ENCODE data around the gene KCNMA1. TPM values are rescaled to one million over a fixed set of nuclear protein-coding genes. Genes with fewer than 3 reads are reported as not detected.

The KCNMA1 gene
- total and polyA plus RNA-seq, 9 of the 15 experiments (the other 6 are each of a cell fraction or from before 2014, with no cell fraction given) = 0.01 to 0.95 (median 0.15) TPM; not detected in 4

DNA sequence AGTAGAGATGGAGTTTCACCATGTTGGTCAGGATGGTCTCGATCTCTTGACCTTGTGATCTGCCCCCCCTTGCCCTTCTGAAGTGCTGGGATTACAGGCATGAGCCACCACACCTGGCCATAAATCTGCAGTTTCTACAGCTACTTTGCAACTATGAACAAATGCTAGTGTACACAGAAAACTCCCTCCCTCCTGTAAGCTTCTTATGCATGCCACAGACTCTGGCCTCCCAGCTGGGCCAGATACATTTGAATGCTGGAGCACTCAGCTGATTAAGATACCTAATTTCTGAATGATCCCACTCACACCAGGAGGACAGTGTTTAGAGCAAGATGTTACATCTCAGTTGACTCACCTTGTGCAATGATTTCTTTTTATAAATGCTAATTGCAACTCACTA is 486.2 kb downstream of the KCNMA1 start:
- FAIRE-seq = no peak
- ChIA-PET POLR2A (interaction anchor here (0.8 kb wide), 1 partner anchor 62 kb away, joined by 3 read pairs; no protein-coding TSS in a partner anchor), CTCF (ENCODE audit: low intra/inter-chr PET ratio) (no interaction called here)
- Histone ChIP-seq H3K9me3 (replicated peaks; ENCODE audit: control insufficient read depth, insufficient read depth, low read depth, low read length) (no peaks in the 10 kb centered on the region), H4K20me1 (replicated peaks; ENCODE audit: control insufficient read depth, insufficient read depth, low read length) (no peaks in the 10 kb centered on the region), H3K4me2 (ENCODE audit: insufficient read depth, low read length) (no peak overlapping the region), H2AFZ (ENCODE audit: low read depth, low read length) (no peak overlapping the region), H3K4me3 (no peak overlapping the region), H3K9ac (ENCODE audit: insufficient read depth in 1 of 2, low read depth in 2 of 2, low read length in 2 of 2) (no peak overlapping the region), H3K4me1 (replicated peaks in 1 of 2; ENCODE audit: control insufficient read depth in 2 of 2, insufficient read depth in 2 of 2, low read length in 2 of 2) (no peaks in the 10 kb centered on the region), H3K27ac (ENCODE audit: extremely low read depth, low read depth, low read length) (no peak overlapping the region), H3K27me3 (ENCODE audit: control insufficient read depth in 2 of 2, insufficient read depth in 2 of 2, low read length in 2 of 2) (peaks cover 4 to 9% of the 10 kb centered on the region in 2 experiments; a peak in 3 of 5 replicates), H3K79me2 (ENCODE audit: control insufficient read depth, insufficient read depth, low read length) (no peaks in the 10 kb centered on the region), H3K9me1 (ENCODE audit: control insufficient read depth, insufficient read depth, low read length) (no peaks in the 10 kb centered on the region), H3K36me3 (ENCODE audit: control insufficient read depth, insufficient read depth, low read length) (no peaks in the 10 kb centered on the region)
- no TSS peak for BruUV-seq (replicated peaks)
- DNase-seq (ENCODE audit: extremely low read depth in 1 of 4, low spot score in 3 of 4) = no peak
- in situ Hi-C loops (cut with MboI) = no loop called here
- intact Hi-C loops (cut with micrococcal nuclease) = no loop called here
- ATAC-seq = no peak
- 0% methylated on average over 1 of the region's 1 CpG for WGBS (ENCODE audit: insufficient coverage, low coverage, missing lambda C conversion rate)
- TF ChIP-seq CBX1 (IDR thresholded peaks at IDR 0.05; ENCODE audit: low read depth) = no peak
- no peak for TF ChIP-seq CREB5 (CRISPR knock-in tag; IDR thresholded peaks at IDR 0.05)
- no peak for TF ChIP-seq CCNT2 (IDR thresholded peaks at IDR 0.05; ENCODE audit: borderline replicate concordance, extremely low read depth, insufficient read length, low read depth, low read length)
- no peak for TF ChIP-seq ZFPM2 (CRISPR knock-in tag; IDR thresholded peaks at IDR 0.05)
- TF ChIP-seq ZKSCAN8 (CRISPR knock-in tag; IDR thresholded peaks at IDR 0.05) = no peak
- TF ChIP-seq XRCC3 (IDR thresholded peaks at IDR 0.05) = no peak
- no peak for TF ChIP-seq TAF9B (IDR thresholded peaks at IDR 0.05; ENCODE audit: partially characterized antibody)
- no peak for TF ChIP-seq ETS2 (tag; IDR thresholded peaks at IDR 0.05; ENCODE audit: borderline replicate concordance, poor library complexity, severe bottlenecking)
- TF ChIP-seq, protein P1, sequence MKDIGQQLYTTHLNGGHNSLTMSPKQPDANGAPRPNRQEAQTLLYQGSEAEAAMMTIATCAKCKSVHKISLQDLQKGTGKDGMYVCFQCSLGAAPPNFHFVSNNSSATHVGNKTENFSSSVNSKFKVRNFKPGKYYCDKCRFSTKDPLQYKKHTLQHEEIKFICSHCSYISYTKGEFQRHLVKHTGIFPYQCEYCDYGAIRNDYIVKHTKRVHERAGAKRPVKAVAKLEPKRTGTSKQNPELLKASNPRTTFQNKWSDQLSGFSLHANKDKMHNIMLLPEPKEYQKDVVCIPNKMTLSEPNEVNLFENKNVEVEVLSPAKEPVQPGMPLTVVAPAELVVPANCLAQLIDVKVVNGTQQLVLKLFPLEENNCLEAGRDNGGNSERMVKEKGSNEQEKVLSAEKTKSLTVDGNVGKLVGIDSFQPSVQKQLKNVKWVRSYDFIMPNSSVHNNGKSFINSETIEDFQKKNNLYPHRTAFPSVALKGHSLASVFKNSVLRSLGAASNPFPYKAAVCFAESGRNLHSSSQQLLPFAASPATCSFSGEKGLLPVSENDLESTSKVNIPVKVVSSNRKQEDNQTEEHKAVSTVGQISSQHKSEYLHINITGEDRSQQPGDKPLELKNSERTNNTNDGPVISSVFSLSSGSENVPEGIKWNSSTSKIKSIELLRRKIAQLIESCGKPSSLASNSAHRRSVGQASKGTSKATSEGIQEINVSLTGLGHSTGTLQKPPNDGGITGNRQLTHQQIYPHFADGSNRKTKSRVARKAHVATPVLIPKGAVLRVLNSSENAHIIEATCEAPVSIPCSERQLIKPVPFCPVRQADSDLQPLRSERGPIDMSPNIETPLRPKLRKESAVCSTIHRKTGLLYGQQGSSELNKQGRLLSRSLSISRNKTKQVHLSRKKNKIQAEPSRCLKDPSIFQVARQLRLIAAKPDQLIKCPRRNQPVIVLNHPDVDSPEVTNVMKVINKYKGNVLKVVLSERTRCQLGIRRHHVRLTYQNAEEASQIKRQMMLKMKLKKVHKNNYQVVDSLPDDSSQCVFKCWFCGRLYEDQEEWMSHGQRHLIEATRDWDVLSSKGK (CRISPR knock-in tag; IDR thresholded peaks at IDR 0.05) = no peak
- no peak for TF ChIP-seq GATAD2B (IDR thresholded peaks at IDR 0.05; ENCODE audit: borderline replicate concordance)
- no peak for TF ChIP-seq ZNF785 (CRISPR knock-in tag; IDR thresholded peaks at IDR 0.05)
- TF ChIP-seq DDX20 (tag; IDR thresholded peaks at IDR 0.05; ENCODE audit: low read depth) = no peak
- TF ChIP-seq PRPF4 (IDR thresholded peaks at IDR 0.05; ENCODE audit: insufficient read depth, low read depth, low read length, poor library complexity, severe bottlenecking) = no peak
- TF ChIP-seq ZBTB2 (IDR thresholded peaks at IDR 0.05) = no peak
